ENCODE data around the gene RBL1. TPM values are rescaled to one million over a fixed set of nuclear protein-coding genes. Genes with fewer than 3 reads are reported as not detected.

RBL1 gene
- total and polyA plus RNA-seq, 7 donors: 0.82 to 10.7 (median 4.0) TPM

GRCh38 chr20:37120497-37120896 lies 24.7 kb upstream of the RBL1 start:
- H3K36me3 ChIP-seq (ENCODE audit: insufficient read depth in 1 of 2, low read depth in 1 of 2): peaks cover 0 to 11% of the 10 kb centered on the region in 2 donors
- no peaks in the 10 kb centered on the region for H3K27me3 ChIP-seq (ENCODE audit: insufficient read depth in 3 of 3, low read length in 2 of 3)
- H3K9me3 ChIP-seq: no peaks in the 10 kb centered on the region
- TF ChIP-seq, protein P1, sequence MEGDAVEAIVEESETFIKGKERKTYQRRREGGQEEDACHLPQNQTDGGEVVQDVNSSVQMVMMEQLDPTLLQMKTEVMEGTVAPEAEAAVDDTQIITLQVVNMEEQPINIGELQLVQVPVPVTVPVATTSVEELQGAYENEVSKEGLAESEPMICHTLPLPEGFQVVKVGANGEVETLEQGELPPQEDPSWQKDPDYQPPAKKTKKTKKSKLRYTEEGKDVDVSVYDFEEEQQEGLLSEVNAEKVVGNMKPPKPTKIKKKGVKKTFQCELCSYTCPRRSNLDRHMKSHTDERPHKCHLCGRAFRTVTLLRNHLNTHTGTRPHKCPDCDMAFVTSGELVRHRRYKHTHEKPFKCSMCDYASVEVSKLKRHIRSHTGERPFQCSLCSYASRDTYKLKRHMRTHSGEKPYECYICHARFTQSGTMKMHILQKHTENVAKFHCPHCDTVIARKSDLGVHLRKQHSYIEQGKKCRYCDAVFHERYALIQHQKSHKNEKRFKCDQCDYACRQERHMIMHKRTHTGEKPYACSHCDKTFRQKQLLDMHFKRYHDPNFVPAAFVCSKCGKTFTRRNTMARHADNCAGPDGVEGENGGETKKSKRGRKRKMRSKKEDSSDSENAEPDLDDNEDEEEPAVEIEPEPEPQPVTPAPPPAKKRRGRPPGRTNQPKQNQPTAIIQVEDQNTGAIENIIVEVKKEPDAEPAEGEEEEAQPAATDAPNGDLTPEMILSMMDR (IDR thresholded peaks at IDR 0.05): no peak
- intact Hi-C loops (cut with DNase I): no loop called here
- 76 to 80% (median 78%) methylated on average over 4 of the region's 4 CpGs for WGBS, 3 donors
- DNase-seq (no peak), ATAC-seq (no peak)
- no peak overlapping the region for H3K27ac ChIP-seq
- no peak overlapping the region for H3K4me3 ChIP-seq
- H3K4me1 ChIP-seq: no peaks in the 10 kb centered on the region

GRCh38 chr20:37119356-37120036 lies 23.7 kb upstream of the RBL1 start:
- H3K27me3 ChIP-seq (ENCODE audit: insufficient read depth in 3 of 3, low read length in 2 of 3): no peaks in the 10 kb centered on the region
- H3K4me1 ChIP-seq: no peaks in the 10 kb centered on the region
- H3K4me3 ChIP-seq: no peak overlapping the region
- DNase-seq (no peak), ATAC-seq (no peak)
- no peak overlapping the region for H3K27ac ChIP-seq
- intact Hi-C loops (cut with DNase I): no loop called here
- 92 to 93% (median 93%) methylated on average over 7 of the region's 7 CpGs for WGBS, 3 donors
- H3K9me3 ChIP-seq: no peaks in the 10 kb centered on the region
- TF ChIP-seq, protein P1 (IDR thresholded peaks at IDR 0.05): no peak
- peaks cover 0 to 11% of the 10 kb centered on the region in 2 donors for H3K36me3 ChIP-seq (ENCODE audit: insufficient read depth in 1 of 2, low read depth in 1 of 2)

- Histone ChIP-seq H3K9me3 (no peaks in the 10 kb centered on the region), H3K4me3 (no peak overlapping the region), H3K27me3 (ENCODE audit: insufficient read depth in 3 of 3, low read length in 2 of 3) (no peaks in the 10 kb centered on the region), H3K4me1 (no peaks in the 10 kb centered on the region), H3K36me3 (ENCODE audit: insufficient read depth in 1 of 2, low read depth in 1 of 2) (peaks cover 0 to 10% of the 10 kb centered on the region in 2 donors), H3K27ac (no peak overlapping the region)
- intact Hi-C loops (cut with DNase I): no loop called here
- DNase-seq: no peak
- ATAC-seq: no peak
- WGBS, 3 donors: 94 to 96% (median 96%) methylated on average over 8 of the region's 8 CpGs
- TF ChIP-seq, protein P1 (IDR thresholded peaks at IDR 0.05): no peak
Observed at GRCh38 chr20:37114012-37114411, 18.2 kb upstream of the RBL1 start.

DNA sequence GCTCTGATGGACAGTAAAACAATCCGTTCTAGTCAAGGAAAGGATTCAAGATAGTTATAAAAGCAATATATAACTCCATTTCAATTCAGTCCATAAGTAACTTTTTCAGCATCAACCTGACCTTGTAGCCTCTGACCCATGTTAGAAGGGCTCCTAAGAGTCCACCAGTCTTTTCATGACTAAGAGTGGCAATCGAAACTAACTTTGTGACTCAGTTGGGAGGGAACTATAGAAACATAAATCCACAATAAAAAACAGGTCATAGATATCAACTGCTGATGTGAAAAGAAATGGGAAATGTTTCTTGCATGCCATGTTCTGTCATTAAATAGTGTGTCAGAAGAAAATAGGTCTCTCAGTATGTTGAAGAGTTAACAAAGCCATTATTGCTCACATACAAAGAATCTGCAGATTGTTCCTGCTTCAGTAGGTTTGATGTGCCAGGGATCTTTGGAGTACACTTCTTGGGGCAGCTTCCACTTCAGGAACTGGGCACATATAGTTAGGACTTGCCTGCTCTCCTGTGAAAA lies 16.2 kb upstream of the RBL1 start:
- no peak for ATAC-seq
- TF ChIP-seq, protein P1 (IDR thresholded peaks at IDR 0.05): no peak

More for the DNA sequence above, 16.2 kb upstream of the RBL1 start:
- Histone ChIP-seq H3K27ac (no peak overlapping the region), H3K4me1 (no peaks in the 10 kb centered on the region), H3K27me3 (ENCODE audit: insufficient read depth in 3 of 3, low read length in 2 of 3) (no peaks in the 10 kb centered on the region), H3K4me3 (no peak overlapping the region), H3K36me3 (ENCODE audit: insufficient read depth in 1 of 2, low read depth in 1 of 2) (peaks cover 0 to 10% of the 10 kb centered on the region in 2 donors), H3K9me3 (no peaks in the 10 kb centered on the region)
- 92 to 93% (median 92%) methylated on average over 2 of the region's 2 CpGs for WGBS, 3 donors
- no peak for DNase-seq
- intact Hi-C loops (cut with DNase I): no loop called here

All from psoas muscle (tissue), 8 donors.